GM18526 (cell line): Measurements from ENCODE around the gene TEX29.

Experiments
- POLR2A ChIP-seq: IDR thresholded peaks from 3 replicates; pipeline ENCODE4 v1.6.1; 2011; ENCODE audit not compliant: insufficient read length; ENCODE audit errors: extremely low read depth

Gene TEX29

DNA sequence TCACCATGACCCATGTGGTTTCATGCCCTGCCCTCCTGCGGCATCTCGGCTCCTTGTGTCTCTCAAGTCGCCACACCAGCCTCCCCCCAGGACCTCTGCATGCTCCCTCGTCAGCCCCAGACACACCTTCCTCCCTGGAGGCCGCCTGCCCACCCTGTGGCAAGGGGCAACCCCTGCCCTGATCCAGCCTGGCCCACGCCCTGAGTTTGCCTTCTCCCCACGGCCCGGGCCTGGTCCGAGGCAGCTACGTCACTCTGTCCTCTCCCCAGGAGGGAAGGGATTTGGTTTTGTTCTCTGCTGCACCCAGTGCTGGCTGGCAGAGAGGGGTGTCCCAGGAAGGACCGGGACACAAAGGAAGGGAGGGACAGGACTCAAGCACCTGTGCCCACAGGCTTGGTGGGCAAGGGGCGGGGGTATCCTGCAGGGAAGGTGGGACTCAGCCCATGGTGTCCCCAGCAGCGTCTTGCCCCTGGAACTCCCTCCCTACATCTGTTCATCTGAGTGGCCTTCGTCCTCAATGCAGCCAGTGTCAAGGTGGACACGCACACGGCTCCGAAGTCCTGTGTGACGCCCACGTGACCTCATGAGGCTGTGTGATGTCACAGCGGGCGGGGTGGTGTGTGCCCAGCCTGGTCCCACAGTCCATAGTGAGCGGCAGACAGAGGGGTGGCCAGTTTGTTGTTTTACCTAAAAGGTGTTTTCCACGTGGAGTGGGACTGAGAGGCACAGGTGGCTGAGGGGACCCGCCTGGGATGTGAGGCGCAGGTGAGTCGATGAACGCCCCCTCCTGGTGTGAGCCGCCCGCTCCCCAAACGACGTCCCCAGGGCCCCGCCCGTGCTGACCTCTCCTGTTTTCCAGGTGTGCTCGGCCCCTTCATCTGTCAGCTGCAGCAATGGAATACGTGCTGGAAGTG lies at the start of gene TEX29:
Gene TEX29, plus strand, starts transcription at position 645 of the 914 bp plus-strand sequence. Its CDS starts 249 bp downstream, at position 894.
- no peak for TF ChIP-seq POLR2A

DNA sequence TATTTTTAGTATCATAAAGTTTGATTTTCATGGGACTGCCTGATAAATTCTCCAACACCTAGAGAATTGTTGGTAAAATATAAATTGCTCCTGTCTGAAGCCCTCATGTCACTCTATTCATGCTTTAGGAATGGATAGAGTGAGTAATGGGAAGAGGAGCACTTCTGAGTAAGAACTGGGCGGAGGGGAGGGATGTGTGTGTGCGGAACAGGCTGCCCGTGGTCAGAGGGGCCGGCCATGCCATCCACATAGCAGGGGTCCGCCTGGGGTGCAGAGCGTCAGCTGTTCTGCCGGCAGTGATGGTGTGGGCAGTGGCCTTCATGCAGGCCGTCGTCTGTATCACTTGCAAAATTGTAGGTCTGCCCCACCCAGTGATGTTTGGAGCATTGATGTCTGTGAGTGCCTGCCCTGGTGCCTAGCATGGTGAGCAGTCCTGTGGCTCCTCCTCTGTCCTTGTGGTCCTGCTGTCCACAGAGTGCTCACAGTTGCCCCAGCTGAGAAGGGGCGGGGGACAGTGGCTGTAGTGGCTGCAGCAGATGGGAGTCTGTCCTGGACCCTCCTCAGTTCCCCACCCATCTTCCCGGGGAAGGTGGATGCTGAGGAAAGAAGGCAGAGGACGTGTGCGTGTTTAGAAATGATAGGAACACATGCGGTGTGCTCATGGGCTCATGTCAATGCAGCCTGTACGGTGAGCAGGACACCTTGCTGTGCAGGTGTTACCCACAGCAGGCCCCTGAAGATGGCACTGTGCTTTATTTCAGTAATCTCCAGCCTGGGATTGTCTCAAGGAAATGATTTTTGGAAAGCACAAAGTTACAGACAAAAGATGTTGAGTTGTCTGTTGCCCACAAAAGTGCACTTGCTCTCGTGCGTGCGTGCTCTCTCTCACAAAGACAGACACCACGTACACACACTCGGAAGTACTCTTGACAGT lies 49.4 kb upstream of the TEX29 start:
- no peak for TF ChIP-seq POLR2A

DNA sequence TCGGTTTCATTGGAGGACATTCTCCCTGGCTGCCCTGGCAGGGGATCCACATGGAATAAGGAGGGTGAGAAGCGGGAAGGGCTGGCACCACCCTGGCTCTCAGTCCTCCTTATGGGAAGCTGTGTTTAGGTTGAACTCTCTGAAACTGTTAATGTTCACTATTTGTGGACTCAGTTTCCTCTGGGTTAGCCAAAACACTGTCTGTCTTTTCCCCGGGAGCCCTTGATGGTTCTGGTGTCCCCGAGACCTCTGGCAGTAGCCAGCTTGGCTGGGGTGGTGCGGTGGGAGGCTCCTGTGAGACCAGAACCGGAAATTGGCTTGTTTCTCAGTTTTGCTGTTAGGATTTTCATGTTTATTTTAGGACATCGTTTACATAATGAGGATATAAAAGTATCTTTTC lies 48.3 kb upstream of the TEX29 start:
- no peak for TF ChIP-seq POLR2A

DNA sequence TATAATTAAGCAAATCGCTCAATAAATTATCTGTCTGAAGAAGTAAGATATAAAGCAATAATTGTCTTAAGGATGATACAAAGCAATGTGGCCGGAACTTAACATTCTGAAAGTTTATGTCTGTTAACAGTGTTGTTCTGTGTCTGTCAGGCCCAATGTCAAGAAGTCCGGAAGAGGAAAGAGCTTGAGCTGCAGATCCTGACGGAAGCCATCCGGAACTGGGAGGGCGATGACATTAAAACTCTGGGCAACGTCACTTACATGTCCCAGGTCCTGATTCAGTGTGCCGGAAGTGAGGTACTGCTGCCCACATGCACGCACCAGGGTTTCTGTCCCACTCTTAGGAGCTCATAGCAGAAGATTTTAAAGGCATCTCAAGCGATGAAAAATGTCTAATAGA lies 45.1 kb upstream of the TEX29 start:
- TF ChIP-seq POLR2A: no peak

DNA sequence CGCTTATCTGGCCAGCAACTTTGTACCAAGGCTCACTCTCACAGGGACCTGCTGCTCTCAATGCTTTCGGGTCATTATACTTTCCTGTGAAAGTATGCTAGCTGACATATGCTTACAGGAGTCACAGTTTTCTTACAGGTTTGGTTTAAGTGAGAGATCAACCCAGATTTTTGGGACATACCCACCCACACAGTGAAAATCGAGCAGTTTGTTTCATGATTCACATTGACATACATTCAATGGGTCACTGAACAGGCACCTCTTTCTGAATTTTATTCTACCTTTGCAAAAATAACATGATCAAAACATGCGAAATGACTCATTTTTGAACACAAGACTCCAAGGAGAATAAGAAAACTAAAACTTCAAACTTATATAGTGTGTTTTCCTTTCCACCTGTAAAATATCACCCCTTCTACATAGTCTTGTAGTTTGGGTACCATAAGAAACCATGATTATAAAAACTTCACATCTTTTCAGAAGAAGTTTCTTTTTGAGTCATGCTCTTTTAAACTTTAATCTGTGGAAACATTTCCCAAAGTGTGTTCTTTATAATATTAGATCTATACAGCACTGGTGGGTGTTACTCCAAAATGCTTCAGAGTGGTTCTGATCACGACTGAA lies 44.3 kb upstream of the TEX29 start:
- TF ChIP-seq POLR2A: no peak

DNA sequence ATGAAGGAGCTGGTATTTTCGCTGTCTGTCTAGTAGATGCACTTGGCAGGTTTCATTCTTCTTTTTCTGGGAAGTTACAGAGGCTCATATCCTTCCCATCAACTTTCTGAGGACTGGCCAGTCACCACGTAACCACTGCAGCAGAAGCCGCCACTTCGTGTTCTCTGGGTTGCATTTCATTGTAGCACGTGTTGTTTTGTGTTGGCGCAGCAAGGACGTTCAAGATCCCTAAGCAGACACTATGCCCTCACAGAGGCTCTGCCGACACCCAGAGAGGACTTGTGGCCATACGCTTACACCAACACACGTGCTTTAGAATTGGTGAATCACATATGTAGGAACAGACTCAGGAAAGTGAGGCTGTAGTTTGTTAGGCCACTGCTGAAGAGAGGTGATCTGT lies 42.2 kb upstream of the TEX29 start:
- TF ChIP-seq POLR2A: no peak

DNA sequence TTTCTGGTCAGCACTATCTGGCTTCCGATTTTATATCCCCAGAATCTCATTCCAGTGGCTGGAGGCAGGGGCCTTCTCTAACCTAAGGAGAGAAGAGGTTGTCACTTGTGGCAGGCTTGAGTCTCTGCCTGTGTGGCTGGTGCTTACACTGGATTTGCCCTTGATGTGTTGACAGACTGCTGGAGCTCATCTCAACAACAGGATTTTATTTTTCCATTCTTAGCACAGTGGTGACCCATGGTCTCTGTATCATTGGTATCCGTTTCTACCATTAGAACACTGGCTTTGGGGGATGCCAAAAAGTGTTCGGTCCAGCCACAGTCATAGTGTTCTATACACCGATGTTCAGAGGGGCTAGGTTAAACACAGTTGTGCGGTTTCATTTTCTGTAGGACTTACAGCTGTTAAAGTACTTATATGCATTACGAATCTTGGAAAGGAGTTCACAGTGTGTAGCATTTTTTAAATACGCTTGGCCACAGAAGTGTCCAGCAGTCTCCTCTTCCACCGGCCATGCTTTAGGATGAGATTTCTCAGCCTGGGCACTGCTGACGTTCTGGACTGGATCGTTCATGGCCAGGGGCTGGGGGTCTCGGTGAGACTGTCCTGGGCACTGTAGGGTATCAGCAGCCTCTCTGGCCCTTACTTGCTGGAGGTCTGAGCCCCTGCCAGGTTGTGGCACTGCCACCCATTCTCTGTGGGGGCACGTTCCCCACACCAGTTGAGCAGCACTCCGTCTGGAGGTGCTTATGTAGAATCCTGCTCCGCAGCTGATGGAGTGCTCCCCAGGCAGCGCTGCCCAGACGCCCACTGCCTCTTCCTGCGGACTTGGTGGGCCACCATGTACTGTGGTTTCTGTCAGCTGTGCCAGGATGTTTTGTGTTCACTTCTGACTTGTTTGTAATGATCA lies 41.4 kb upstream of the TEX29 start:
- no peak for TF ChIP-seq POLR2A

DNA sequence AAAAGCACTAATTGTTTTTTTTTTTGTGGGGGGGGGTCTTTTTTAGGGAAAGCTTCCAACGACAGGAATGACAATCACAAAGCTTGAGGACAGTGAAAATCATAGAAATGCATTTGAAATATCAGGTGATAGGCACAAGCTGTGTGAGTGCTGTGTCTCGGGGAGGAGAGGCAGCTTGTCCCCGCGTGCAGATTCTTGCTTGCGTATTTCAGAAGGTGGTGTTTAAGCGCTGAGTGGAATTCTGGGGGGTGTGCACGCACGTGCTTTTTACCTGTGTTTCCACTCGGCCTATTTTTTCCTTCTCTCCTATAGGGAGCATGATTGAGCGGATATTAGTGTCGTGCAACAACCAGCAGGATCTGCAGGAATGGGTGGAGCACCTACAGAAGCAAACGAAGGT lies 40.2 kb upstream of the TEX29 start:
- no peak for TF ChIP-seq POLR2A

DNA sequence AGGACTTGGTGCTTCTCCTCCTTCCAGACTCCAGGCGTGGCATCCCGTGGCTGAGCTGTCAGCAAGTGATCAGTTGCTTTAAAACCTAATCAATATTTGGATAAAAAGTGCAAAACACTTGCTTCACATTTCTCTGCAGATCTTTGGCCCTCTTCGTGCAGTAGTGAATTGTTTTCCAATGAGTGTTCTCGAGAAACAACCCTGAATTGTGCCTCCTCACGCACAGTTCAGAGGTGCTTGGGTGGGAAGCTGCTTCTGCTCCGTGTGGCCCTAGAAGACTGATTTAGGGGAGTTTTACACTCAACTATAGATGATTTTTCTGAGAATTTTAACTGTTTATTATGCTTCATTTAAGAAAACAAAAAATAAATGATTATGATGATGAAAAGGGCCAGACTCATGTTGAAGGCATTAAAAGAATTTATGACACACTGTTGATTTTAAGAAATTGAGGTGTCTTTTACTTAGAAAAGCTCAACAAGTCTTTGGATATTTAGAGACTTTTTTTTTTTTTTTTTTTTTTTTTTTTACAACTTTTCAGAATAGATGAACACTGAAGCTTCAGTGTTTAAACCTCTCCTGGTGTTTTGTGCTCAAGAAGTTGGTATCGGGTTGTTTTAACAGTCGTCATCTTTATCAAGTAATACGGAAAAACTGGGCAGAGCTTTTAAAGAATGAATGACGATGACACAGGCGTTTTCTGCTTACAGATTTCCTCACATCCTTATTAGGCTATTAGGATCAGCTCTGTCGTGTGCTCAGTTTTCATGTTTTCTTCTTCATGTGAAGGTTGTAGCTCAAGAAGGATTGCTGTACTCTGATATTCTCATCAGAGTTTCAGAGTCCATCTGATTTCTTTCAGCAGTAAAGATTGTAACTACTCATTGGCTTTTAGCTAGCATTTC lies 39.5 kb upstream of the TEX29 start:
- TF ChIP-seq POLR2A: no peak

DNA sequence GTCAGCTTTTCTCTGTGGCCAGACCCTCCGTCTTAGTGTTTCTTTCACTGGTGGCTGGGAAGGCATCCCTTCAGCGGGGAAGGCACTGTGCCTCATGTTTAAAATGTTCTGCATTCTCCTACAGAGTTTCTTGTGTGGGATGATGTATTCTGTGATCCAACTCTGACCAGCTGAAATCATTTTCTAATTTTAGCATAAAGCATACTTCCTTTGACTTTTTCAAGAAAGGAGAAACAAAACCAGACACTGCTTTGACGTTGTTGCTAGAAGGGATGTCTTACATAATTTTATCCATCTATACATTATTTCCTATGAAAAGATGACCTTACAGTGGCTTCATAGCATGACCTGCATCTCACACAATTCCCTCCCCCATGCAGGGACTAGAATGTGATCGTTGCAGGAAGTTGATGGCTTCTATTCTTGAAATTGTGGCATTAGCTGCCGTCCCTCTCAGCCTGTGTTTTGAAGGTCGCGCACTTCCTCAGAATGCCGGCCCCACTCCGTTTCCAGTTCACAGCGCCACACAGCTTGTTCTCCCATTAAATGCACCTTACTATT lies 38.6 kb upstream of the TEX29 start:
- no peak for TF ChIP-seq POLR2A

DNA sequence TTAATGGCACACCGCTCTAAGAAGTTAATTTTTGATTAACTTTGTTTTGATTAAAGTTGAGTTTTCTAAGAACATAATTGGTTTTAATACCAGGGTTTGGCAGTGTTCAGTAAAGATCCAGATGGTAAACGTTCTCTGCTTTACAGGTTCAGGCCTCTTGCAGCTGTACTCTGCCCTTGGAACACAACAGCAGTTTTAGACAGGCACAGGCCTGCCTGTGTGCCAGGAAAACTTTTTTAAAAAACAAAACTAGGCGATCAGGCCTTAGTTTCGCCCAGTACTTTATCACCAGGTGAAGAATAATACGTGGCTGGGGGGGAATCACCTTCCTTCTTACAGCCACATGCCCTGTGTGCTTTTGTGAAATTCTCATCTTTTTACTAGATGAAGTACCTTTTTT lies 38.0 kb upstream of the TEX29 start:
- TF ChIP-seq POLR2A: no peak

DNA sequence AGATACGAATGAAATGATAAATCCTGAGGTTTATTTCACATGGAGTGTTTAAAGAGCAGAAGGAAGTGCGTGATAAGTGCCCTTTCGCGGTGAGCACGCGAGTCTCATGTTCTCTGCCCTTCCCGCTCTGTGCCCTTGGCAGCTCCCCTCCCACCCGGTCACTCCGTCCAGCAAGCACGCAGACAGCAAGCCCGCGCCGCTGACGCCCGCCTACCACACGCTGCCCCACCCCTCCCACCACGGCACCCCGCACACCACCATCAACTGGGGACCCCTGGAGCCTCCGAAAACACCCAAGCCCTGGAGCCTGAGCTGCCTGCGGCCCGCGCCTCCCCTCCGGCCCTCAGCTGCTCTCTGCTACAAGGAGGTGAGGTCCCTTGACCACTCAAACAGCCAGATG lies 37.4 kb upstream of the TEX29 start:
- TF ChIP-seq POLR2A: no peak

DNA sequence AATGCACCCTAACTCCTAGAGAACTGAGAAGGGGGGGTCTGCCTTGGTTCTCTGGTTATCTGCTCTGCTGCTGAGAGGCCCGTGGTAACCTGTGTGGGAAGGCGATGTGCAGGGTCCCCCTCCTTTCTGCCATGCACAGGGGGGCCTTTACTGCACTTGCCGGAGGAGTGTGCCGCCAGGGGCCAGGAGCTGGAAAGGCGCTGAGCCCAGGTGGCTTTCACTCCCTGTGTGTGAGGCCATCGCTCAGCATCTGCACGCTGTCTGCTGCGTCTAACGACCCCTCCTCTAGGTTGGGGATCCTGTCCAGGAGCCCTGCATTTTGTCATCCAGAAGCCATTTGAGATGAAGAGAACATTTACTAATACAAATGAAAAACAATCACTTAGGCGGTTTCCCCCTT lies 37.0 kb upstream of the TEX29 start:
- no peak for TF ChIP-seq POLR2A
